ACC112 (cell line): ENCODE results near the gene ZMYM5.
"Not testable (repeated sequence)": the region's sequence is repeated elsewhere in the genome, so short reads cannot be mapped to it uniquely, and the experiment has no call there.

Experiments
- H2AFZ ChIP-seq: fragments of 200-600 bp; sonication (generic); one replicate; pipeline ENCODE4 v1.6.0; 2017; ENCODE audit warnings: antibody characterized with exemption, low read length; ENCODE audit not compliant: unreplicated experiment
- H3K27ac ChIP-seq: fragments of 200-600 bp; sonication (generic); 2 replicates; pipeline ENCODE4 v1.5.1; 2014; ENCODE audit warnings: low read depth, mild to moderate bottlenecking, antibody characterized with exemption, low read length, moderate library complexity
- H3K27me3 ChIP-seq: fragments of 200-600 bp; sonication (generic); 2 replicates; pipeline ENCODE4 v1.6.1; 2014; ENCODE audit warnings: mild to moderate bottlenecking, antibody characterized with exemption, low read length, moderate library complexity, mixed read lengths; ENCODE audit not compliant: insufficient read depth
- H3K36me3 ChIP-seq: fragments of 200-600 bp; sonication (generic); 2 replicates; pipeline ENCODE4 v1.6.1; 2016; ENCODE audit warnings: mild to moderate bottlenecking, antibody characterized with exemption, low read length, moderate library complexity, mixed read lengths; ENCODE audit not compliant: insufficient read depth
- H3K4me1 ChIP-seq: fragments of 200-600 bp; sonication (generic); one replicate; pipeline ENCODE4 v1.6.1; 2016; ENCODE audit warnings: low read length, mixed read lengths; ENCODE audit not compliant: insufficient read depth, unreplicated experiment, control insufficient read depth
- H3K4me3 ChIP-seq: fragments of 200-600 bp; sonication (generic); 2 replicates; pipeline ENCODE4 v1.5.1; 2014; ENCODE audit warnings: mild to moderate bottlenecking, low read depth, low read length
- H3K79me2 ChIP-seq: fragments of 200-600 bp; sonication (generic); one replicate; pipeline ENCODE4 v1.6.0; 2016; ENCODE audit warnings: low read length; ENCODE audit not compliant: control insufficient read depth, unreplicated experiment, insufficient read depth

Gene ZMYM5

GRCh38 chr13:19862481-19863313 is 752 bp downstream of the ZMYM5 start:
- Histone ChIP-seq H3K27me3 (no peaks in the 10 kb centered on the region), H3K4me3 (peak overlapping the region; percentile 98), H3K36me3 (no peaks in the 10 kb centered on the region), H3K27ac (peak overlapping the region; percentile 66), H3K79me2 (peaks cover 37% of the 10 kb centered on the region), H2AFZ (peak overlapping the region; percentile 34), H3K4me1 (peaks cover 16% of the 10 kb centered on the region)

- H3K27me3 ChIP-seq, result no peaks in the 10 kb centered on the region
- H3K36me3 ChIP-seq, result peaks cover 6% of the 10 kb centered on the region; the same call in 1 of the 2 replicates
- no peak overlapping the region for H2AFZ ChIP-seq
- H3K27ac ChIP-seq, result peak overlapping the region; percentile 61
- H3K4me1 ChIP-seq, result peaks cover 16% of the 10 kb centered on the region
- H3K4me3 ChIP-seq, result peak overlapping the region; percentile 98
- H3K79me2 ChIP-seq, result peaks cover 44% of the 10 kb centered on the region
These were observed 1.7 kb downstream of the ZMYM5 start for GRCh38 chr13:19861762-19862161.

GRCh38 chr13:19860884-19861655 is 2.4 kb downstream of the ZMYM5 start:
- H3K27ac ChIP-seq, result peak overlapping the region; percentile 61; the same call in 1 of the 2 replicates

GRCh38 chr13:19857637-19858036 is 5.8 kb downstream of the ZMYM5 start:
- not testable (repeated sequence) for H3K4me1 ChIP-seq, H2AFZ ChIP-seq, H3K27ac ChIP-seq, H3K36me3 ChIP-seq, H3K4me3 ChIP-seq, H3K27me3 ChIP-seq
- peaks cover 56% of the 10 kb centered on the region for H3K79me2 ChIP-seq

More at GRCh38 chr13:19860884-19861655, 2.4 kb downstream of the ZMYM5 start:
- Histone ChIP-seq H3K36me3 (peaks cover 6% of the 10 kb centered on the region; the same call in 1 of the 2 replicates), H2AFZ (no peak overlapping the region), H3K4me1 (peaks cover 16% of the 10 kb centered on the region), H3K4me3 (peak overlapping the region; percentile 98), H3K27me3 (no peaks in the 10 kb centered on the region), H3K79me2 (peaks cover 50% of the 10 kb centered on the region)

- Histone ChIP-seq H3K4me1 (no peaks in the 10 kb centered on the region), H3K4me3 (no peak overlapping the region), H3K36me3 (peaks cover 20% of the 10 kb centered on the region), H2AFZ (no peak overlapping the region), H3K27me3 (no peaks in the 10 kb centered on the region), H3K27ac (no peak overlapping the region), H3K79me2 (peaks cover 30% of the 10 kb centered on the region)
These were observed 10.7 kb downstream of the ZMYM5 start for GRCh38 chr13:19852766-19853165.

- Histone ChIP-seq H2AFZ (no peak overlapping the region), H3K79me2 (peaks cover 16% of the 10 kb centered on the region), H3K4me3 (no peak overlapping the region), H3K36me3 (peaks cover 2% of the 10 kb centered on the region; the same call in 1 of the 2 replicates), H3K27me3 (no peaks in the 10 kb centered on the region), H3K4me1 (peaks cover 12% of the 10 kb centered on the region), H3K27ac (peak overlapping the region; percentile 63)
These were observed 17.7 kb downstream of the ZMYM5 start for GRCh38 chr13:19845758-19846157.

GRCh38 chr13:19838865-19839275 is 24.6 kb downstream of the ZMYM5 start:
- Histone ChIP-seq H3K4me3 (peak overlapping the region; percentile 7; the same call in 1 of the 2 replicates), H3K79me2 (no peaks in the 10 kb centered on the region), H3K27me3 (no peaks in the 10 kb centered on the region), H3K4me1 (peaks cover 23% of the 10 kb centered on the region), H3K36me3 (peaks cover 18% of the 10 kb centered on the region), H3K27ac (no peak overlapping the region), H2AFZ (no peak overlapping the region)

GRCh38 chr13:19836472-19836871 is 27.0 kb downstream of the ZMYM5 start:
- no peaks in the 10 kb centered on the region for H3K79me2 ChIP-seq
- no peak overlapping the region for H3K27ac ChIP-seq
- peaks cover 23% of the 10 kb centered on the region for H3K4me1 ChIP-seq
- H3K36me3 ChIP-seq, result peaks cover 18% of the 10 kb centered on the region
- H2AFZ ChIP-seq, result no peak overlapping the region
- H3K4me3 ChIP-seq, result no peak overlapping the region
- H3K27me3 ChIP-seq, result no peaks in the 10 kb centered on the region

- peaks cover 18% of the 10 kb centered on the region for H3K36me3 ChIP-seq
- no peaks in the 10 kb centered on the region for H3K79me2 ChIP-seq
- H3K4me3 ChIP-seq, result no peak overlapping the region
- no peak overlapping the region for H3K27ac ChIP-seq
- peaks cover 22% of the 10 kb centered on the region for H3K4me1 ChIP-seq
- H3K27me3 ChIP-seq, result no peaks in the 10 kb centered on the region
- no peak overlapping the region for H2AFZ ChIP-seq
These were observed 28.7 kb downstream of the ZMYM5 start for GRCh38 chr13:19834704-19835103.

- H2AFZ ChIP-seq, result no peak overlapping the region
- peaks cover 9% of the 10 kb centered on the region for H3K36me3 ChIP-seq
- H3K79me2 ChIP-seq, result no peaks in the 10 kb centered on the region
- H3K4me1 ChIP-seq, result no peaks in the 10 kb centered on the region
- no peak overlapping the region for H3K27ac ChIP-seq
- no peak overlapping the region for H3K4me3 ChIP-seq
- no peaks in the 10 kb centered on the region for H3K27me3 ChIP-seq
These were observed 40.8 kb downstream of the ZMYM5 start for GRCh38 chr13:19822673-19823072.
